H4 (cell line): ENCODE measurements around the gene FBXO41. TPM values are rescaled to one million over a fixed set of nuclear protein-coding genes. Genes with fewer than 3 reads are reported as not detected.

Source experiments
- DNase-seq: peaks from one replicate; pipeline ENCODE4 v3.0.0-alpha.2; 2015; ENCODE audit warnings: low spot score
- total RNA-seq: library from RNA; depleted of rRNA; stranded (reverse); fragments of >200 nt; shearing (Covaris generic); gene quantifications from 2 replicates; pipeline ENCODE4 v1.2.3, GENCODE V29; 2014

Gene FBXO41
- total RNA-seq, 1 experiment from 2014 or later = 0.99 TPM

DNA sequence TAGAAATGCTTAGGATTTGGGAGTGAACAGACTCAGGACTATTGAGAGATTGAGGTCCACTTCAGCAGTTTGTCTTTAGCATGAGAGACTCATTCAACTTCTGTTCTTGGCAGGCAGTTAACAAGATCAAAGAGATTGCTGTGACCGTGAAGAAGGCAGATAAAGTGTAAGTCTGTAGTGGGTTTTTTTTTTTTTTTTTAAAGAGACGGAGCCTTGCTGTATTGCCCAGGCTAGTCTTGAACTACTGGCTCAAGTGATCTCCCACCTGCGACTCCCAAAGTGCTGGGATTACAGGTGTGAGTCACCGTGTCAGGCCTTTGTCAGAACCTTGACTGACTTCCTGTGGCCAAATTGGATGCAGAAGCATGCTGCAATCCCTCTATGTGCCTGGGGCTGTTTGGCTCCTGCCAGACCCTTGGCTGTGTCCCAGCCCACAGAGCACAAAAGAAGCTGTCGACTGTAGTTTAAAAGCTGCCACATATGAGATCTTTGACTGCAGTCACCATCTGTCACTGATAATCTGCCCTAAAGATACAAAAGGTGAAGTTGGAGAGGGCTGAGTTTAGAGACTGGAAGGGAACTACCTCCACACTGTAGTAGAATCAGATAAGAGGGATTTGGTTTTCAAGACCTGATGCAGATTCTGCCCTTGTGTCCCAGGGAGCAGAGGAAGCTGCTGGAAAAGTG is 40.3 kb downstream of the FBXO41 start:
- peak; percentile 76 for DNase-seq

DNA sequence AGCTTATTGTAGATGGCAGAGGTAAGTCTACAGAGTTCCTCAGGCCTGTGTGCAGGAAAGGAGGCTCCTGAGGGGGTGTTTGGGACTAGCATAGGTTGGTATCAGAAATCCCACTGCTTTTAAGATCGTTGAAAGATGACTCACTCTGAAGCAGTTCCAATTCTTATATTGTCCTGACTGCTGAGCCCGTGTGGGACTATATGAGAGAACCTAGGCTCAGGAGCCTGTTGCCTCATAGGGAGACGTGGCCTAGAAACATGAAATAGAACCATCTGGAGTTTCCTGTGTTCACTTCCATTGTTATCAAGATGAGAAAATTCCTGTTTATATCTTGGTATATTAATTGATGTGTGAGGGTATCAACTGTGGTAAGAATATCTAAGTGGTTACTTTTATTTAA is 44.5 kb downstream of the FBXO41 start:
- DNase-seq = no peak

DNA sequence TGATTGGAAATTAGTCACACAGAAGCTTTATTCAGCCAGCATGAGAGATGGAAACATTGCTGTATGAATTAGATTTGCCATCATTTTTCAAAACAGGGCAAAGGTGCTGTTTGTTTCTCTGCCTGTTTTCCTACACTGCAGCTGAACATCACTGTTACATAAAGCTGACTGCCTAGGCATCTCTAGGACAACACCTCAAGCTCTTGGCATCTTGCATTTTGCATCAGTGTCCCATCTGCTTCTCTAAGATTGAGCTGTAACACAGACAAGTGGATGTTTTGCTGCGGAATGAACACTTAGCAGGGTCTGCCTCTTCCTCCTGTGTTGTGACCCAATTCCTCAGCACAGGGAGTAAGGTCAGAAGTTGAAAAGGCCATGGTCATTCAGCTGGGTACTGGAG is 45.3 kb downstream of the FBXO41 start:
- no peak for DNase-seq

DNA sequence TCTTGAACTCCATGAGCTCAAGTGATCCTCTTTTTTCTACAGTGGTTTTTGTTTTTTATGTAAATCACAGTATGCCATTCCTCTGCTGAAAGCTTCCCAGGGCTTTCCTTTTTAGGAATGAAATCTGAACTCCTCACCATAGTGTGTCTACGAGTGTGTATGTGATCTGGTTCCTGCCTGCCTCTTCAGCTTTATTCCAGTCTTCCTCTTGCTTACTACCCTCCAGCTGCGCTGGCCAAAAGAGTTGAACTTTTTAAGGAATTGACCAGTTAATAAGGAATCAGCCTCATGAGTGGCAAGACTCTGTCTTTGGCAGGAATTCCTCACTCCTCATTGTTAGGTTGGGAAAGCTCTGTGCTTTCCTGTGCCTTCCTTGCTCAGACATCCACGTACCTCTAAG is 46.1 kb downstream of the FBXO41 start:
- no peak for DNase-seq

DNA sequence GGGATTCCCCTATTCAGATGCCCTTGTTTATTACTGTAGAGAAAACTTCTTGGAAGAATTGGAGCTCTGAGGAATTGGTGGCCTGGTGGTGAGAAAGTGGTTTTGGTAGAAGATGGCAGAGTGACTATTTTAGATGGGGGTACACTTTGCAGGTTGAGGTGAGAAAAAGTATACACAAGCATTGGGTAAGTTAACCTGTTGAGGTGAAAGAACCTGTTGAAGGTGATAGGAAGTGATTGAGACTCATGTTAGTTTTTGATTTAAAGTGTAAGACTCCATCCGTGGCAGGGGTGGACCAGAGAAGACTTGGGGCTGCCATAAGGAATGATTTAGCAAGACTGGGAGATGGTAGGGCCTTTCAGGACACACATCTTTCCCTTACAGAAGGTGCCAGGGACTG is 47.1 kb downstream of the FBXO41 start:
- no peak for DNase-seq

DNA sequence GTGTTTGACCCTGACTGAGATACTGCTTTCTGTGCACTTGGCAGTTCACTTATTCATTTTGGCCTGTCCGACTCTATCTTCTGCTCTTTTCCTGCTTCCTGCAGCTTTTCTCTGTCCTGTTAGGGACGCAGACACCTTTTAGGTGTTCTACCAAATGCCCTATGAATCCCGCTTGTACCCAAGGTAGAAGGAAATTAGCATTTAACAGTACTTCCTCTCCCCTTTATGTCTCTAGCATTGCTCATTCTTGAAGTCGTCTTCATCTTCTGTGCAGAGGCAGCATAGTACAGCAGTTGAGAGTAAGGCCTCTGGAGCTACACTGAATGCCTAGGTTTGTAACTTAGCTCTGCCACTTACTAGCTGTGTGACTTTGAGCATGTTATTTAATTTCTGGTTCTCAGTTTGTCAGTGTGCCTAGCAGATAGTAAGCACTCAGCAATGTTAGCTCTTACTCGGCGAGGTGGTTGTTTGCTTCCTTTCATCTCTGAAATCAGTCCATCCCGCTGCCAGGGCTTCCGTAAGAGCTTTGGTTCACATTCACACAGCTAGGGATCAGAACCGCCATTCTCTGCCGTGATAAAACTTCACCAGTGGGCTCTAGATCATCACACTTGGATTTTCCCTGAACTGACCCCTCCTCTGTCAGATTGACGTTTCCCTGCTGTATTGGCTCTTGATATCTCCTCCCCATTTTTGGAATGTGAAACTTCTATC is 48.8 kb downstream of the FBXO41 start:
- no peak for DNase-seq

DNA sequence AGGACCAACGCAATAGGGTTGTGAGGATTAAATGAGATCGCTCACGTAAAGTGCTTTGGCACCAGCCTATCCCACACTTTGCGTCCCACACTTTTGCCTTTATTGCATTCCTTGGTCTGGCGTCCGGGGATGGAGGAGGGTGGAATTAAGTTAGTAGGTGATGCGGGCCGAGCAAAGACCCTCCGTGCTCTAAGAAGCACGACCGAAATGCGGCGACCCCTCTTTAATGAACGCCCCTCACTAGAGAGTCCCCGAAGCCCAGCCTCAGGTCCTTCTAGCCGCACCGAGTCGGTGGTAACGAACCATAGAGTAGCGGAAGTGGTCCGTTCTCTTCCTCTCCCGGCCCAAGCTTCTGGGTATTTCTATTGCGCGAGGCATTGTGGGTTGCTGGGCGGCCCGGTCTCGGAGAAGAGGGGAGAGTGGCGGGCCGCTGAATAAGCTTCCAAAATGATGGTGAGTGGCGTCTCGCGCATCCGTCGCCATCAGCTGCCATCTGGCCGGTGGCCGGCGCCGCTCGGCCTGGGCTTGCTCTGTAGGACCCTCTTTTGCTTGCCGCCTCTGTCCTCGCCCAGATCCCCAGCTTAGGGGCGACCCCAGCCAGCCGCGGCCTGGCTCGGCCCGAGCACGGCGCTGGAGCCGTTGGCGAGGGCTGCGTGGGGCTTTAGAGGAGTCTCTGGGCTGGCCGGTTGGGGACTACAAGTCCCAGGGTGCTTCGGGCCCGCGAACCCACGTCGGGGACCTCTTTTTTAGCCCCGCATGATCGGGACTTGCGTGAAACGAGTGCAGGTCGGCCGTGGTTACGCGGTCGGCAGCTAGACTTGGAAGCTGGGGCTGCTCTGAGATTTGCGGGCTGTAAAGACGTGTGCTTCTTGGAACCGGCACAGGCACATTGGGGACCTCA is 50.1 kb downstream of the FBXO41 start, which contains the start of gene CCT7:
Gene CCT7, plus strand, starts transcription at position 377 of the 901 bp plus-strand sequence. Its CDS starts 71 bp downstream, at position 448.
- peak; percentile 88 for DNase-seq

DNA sequence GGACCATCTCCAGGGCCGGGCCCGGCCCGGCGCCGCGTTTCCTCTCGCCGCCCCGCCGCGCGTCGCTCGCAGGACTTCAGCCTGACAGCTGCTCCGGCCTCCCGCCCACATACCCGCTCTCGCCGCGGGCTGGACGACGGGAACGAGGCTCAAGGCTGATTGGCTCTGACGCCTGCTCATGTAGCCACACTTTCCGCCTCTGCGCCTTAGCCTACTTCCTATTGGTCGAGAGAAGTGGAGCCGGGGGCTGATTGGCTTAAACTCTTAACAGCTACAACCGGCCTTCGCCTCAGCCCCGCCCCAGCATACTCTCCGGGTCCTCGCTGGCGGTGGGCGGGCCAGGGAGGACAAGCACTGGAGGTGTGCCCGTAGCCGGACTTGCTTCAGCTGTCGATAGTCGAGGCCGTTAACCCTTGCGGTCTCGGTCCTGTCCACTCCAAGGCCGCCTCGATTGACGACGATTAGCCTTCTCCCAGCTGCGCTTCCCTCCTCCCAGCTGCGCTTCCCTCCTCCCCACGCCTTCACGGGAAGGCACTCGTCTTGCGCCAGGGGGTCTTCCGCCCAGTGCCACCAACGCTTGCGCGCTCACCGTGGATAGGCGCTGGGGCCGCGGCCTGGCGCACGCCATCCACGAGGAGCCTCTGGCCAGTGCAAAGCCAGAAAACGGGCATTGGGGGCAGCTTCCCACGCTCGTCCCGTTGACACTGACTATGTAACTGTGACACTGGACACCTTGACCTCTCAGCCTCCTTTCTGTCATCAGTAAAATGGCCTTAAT is 50.9 kb downstream of the FBXO41 start, which contains the start of gene PRADC1:
Gene PRADC1, minus strand, starts transcription at position 86 of the 778 bp plus-strand sequence. Its CDS starts 79 bp downstream, at position 7.
- DNase-seq = peak; percentile 99

DNA sequence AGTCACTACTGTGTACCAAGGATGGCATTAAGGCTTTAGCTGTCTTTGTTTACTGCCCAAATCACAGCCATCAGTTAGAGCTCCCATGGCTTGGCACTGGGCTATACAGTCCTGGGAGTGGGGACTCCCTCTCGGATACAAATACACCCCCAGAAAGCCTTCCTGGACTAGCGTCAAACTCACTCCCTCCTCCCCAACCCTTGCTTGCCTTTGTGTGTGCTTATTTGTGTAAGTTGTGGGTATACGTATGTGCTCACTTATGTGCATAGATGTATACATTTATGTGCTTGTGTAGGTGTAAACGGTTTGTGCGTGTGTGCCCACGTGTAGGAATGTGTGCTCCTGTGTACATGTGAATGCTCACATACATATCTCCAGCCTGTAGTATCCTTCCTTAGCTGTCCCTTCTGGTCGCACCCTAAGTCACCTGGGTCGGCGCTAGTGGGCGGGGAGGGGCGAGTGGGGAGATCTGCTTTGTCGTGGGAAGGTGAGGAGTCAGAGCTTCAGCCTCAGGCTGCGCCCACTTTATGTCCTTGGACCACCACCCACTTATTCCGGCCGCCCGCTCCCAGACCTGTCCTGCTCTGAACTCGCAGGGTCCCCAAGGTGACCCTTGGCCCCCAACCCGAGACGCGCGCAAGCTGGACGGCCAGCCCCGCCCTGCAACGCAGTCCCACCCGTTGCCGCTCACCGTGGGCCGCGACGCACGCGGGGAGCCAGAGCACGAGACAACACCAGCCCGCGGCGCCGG is 51.7 kb downstream of the FBXO41 start:
- DNase-seq = no peak

DNA sequence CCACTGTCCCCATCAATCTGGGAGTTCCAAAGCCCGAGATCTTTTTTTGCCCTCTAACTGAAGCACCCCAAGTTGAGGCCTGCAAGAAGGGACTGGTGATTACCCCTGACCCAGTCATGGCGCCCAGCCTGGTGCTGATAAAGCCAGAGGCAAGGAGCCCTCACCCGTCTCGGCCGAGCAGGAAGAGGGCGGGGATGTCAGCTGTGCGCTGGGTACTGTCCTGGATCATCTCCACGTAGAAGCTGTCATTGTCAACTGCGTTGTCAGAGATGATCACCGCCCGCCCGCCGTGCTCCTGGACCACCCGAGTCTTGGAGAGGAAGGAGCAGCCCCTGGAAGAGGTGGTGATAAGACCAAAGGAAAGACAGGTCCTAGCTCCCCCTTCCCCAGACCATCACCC is 55.6 kb downstream of the FBXO41 start:
- no peak for DNase-seq

DNA sequence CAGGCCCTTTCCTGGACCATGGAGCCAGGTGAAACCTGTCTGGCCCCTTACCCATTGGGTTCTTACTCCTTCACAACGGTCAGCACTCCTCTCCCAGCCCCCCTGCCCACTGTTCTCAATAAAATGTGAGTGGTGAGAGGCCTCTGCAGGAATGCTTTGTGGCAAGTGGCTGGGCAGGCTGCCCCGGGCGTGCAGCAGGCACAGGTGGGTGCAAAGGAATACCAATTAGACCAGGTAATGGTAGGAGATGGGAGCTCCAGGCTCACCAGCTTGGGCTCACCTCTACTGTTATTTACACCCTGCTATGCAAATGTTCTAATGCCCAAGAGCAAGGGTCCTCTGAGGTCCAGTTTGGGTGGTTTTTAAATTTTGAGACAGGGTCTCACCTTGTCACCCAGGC is 57.2 kb downstream of the FBXO41 start:
- DNase-seq = no peak

DNA sequence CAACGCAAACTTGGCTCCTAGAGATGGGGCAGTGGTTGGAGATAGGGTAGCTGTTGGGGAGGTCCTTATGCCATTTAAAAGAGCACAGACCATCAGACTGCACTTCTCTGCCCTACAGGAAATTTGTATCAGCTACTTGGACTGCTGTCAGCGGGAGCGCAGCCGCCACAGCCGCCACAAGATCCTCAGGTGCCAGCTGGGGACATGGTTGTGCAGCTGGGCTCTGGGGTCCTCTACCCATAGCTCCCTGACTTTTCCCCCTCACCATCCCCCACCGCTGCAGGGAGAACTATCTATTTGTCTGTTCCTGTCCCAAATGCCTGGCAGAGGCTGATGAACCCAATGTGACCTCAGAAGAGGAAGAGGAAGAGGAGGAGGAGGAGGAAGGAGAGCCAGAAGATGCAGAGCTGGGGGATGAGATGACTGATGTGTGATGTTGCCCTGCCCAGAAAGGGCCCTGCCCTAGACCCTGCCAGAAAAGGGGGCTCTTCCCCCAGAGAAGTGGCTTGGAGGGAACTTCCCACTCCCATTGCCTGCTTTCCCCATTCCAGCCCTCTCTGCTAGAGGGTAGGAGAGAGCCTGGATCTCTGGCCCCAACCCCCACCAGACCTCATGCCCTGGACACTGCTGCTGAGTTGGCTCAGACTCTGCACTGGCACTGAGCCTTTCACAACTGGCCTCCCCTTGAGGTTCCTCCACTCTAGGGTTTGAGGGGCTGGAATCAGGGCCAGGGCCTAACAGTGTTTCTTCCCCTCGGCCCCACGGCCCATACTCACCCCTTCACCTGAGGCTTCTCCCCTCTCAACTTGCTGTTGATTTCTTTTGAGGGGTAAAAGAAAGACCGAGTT is 58.5 kb downstream of the FBXO41 start:
- no peak for DNase-seq

DNA sequence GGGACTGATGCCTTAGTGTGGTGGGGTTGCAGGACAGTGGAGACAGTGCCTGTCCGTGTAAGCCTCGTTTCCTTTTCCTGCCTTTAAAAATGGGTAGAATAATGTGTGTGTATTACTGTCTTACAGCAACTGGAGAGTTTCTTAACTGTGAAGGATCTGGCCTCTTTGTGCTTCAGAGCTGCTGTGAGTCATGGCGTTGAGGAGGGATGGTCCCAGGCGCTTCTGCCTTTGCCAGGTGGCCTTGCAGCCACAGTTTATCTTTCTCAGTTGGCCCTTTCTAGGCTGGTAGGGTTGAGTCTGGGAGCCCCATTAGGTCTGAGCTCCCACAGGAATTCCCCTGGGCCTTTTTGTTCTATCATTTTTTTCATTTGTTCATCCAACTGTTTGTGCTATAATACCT is 60.5 kb downstream of the FBXO41 start:
- DNase-seq = no peak

DNA sequence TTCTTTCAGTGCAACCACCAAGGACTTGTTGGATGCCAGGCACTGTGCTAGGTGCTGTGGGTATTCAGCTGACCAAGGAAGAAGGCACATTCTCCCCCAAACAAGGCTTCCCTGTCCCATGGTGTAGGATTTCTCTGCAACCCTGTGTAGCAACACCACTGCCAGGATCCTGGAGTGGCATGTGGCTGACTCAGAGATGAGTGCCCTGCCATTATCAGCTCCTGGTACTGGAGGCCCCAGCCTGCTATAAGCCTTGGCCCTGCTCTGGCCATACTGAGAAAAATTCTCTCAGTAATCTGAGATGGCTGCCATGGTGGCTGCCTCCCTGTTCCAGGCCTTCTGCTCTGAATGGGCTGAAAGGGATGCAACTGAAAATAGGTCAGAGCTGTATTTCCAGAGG is 66.0 kb downstream of the FBXO41 start:
- no peak for DNase-seq

DNA sequence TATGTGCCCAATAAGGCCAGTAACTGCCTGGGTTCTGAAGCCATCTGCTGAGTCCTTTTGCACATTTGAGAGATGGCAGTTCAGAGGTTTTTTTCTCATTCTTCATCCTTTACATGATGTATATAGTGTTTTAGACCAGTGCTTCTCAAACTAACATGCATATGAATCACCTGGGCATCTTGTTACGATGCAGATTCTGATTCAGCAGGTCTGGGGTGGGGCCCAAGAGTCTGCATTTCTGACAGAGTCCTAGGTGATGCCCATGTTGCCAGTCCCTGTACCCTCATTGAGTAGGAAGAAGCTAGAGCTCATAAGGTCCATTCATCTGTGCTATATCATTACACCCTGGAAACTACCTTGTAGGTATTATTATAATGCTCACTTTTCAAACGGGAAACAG is 66.5 kb downstream of the FBXO41 start:
- DNase-seq = no peak

DNA sequence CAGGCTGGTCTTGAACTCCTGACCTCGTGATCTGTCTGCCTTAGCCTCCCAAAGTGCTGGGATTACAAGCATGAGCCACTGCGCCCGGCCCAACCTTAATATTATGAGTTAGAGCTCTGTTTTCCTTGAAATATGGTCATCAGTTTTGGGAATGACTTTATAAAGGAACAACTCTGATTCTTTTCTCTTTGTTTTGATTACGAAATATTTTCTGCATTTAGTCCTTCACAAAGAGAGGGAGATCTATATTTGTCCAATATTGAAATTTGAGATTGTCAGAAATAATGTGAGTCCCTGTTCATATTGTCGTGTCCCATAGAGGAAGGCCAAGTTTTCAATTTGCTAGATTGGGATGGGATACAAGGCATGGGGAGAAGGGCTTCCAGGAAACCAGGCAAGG is 67.1 kb downstream of the FBXO41 start:
- no peak for DNase-seq

DNA sequence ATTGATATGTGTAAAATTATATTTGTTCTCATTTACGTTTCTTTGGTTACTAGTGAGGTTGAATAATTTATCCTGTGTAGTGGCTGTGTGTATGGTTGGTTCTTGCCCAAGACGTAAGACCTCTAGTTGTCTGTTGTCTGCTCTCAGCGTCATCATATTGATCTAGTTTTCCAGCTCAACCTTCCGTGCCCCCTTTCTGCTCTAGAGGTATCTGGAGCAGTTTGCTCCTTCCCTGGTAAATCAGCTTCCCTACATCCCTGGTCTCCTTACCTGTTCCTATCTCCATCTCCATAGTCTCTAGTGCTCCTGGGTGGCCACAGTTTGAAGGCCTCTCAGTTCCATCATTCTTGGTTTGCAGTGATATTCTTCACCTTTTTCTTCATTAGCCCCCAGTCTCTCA is 69.0 kb downstream of the FBXO41 start:
- no peak for DNase-seq

DNA sequence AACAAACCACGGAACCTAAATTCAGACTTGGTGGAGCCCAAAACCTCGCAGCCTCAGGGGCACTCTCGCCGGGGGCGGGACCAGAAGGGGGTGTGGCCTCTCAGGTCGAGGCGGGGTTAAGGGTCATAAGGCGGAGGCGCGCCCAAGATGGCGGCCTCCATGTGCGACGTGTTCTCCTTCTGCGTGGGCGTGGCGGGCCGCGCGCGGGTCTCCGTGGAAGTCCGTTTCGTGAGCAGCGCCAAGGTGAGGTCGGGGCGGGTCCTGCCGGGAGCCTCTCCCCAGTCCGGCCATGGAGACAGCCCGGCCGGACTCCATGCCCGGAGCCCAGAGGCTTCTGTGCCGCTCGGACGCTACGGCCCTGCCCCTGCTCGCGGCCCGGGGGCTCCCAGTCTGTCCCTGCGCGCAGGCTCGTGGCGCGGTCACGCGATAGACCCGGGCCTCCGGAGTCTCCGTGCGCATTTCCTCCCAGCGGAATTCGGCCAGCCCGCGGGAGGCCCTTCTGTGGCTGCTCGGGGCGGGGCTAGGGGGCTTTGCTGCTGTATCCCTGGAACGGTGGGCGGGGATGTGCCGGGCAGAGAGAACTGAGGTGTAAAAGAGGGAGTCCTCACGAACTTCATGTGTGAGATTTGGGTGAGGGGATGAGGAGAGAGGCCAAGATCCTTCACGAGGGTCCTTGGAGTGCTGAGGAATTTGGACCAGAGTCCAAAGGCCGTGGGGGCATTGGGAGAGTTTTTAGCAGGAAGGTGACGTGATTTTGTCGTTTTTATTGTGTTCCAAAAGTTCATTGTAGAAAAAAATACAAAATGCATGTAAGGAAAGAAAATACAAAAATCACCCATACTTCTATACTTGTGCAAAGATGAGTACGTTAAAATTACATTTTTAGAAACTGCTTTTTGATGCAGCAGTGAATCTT is 69.9 kb downstream of the FBXO41 start, which contains the start of gene SMYD5:
Gene SMYD5, plus strand, starts transcription at position 126 of the 916 bp plus-strand sequence. Its CDS starts 22 bp downstream, at position 148.
- peak; percentile 64 for DNase-seq
